Forelimb muscle (tissue), 1 donor: ENCODE measurements around the gene ARHGEF37. TPM values are rescaled to one million over a fixed set of nuclear protein-coding genes. Genes with fewer than 3 reads are reported as not detected.

Experiments used
- DNase-seq: peaks from one replicate; pipeline ENCODE4 v3.0.0-alpha.2; 2013; ENCODE audit warnings: low read depth
- polyA plus RNA-seq: library from polyadenylated mRNA; unstranded; fragments of 120-200 nt; gene quantifications from one replicate; pipeline ENCODE4 v1.2.1, GENCODE V29; 2013; ENCODE audit not compliant: insufficient read length

Gene ARHGEF37
- polyA plus RNA-seq, 1 donor = 4.3 TPM

- DNase-seq = no peak
Measured at GRCh38 chr5:149674686-149675085, 93.4 kb downstream of the ARHGEF37 start.

- no peak for DNase-seq
Measured at GRCh38 chr5:149675610-149676201, 94.4 kb downstream of the ARHGEF37 start.

GRCh38 chr5:149677731-149678130, 96.4 kb downstream of the ARHGEF37 start:
- no peak for DNase-seq

- DNase-seq = no peak
Measured at GRCh38 chr5:149679876-149680809, 98.8 kb downstream of the ARHGEF37 start.

GRCh38 chr5:149680810-149681221, 99.5 kb downstream of the ARHGEF37 start:
- peak; percentile 22 for DNase-seq

DNA sequence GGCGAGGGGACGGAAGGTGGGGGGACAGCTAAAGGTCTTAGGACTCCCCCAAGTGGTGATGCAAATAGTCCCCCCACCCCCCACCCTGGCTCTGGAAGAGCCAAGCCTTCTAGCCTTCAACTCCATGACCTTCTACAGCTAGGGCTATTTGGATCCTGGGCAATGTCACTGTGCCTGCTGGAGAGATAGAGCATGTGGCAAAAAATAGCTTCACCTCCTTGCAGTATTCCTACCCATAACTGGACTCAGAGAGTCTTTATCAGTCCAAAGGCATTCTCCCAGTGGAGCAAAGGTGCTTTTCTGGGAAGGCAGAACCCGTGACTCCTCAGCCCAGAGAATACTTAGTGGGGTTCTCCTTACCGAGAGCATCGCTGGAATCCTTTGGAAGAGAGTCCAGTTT, 100.0 kb downstream of the ARHGEF37 start:
- DNase-seq = no peak

- no peak for DNase-seq
Measured at GRCh38 chr5:149681922-149682321, 100.6 kb downstream of the ARHGEF37 start.

DNA sequence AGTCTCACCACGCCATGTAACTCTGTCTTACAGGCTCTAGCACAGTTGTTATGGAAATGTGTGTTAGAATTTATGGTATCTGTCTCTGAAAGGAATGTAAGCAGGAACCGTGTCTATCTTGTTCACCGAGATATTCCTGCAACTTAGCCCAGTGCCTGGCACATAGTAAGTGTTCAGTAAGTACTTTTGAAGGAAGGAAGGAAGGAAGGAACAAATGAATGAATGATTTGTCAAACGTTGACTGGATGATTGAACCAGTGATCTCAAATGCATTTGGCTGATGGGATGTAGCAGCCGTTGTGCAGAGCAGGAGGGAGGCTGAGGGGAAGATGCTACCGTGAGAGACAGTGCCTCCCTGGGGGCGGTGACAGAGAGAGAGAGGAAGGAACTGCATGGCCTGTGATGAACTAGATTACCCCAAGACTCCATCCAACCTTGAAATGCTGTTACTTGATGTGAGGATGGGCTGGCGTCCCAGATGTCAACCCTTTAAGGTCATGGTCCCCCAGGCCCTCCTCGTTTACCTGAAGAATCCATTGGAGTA, 101.3 kb downstream of the ARHGEF37 start:
- DNase-seq = no peak

- DNase-seq = no peak
Measured at GRCh38 chr5:149683964-149684363, 102.7 kb downstream of the ARHGEF37 start.

DNA sequence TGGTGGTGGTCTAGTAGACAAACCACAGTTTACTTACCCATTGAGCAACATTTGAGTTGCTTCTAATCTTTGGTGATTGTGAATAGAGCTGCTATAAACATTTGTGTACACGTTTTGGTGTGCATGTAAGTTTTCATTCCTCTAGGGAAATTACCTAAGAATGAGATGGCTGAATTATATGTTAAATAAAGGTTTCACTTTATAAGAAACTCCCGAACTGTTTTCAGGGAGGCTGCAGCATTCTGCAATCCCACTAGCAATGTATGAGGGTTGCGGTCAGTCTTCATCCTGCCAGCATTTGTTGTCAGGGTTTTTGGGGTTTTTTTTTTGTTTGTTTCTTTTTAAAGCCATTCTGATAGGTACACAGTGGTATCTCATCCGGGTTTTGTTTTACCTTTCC, 103.1 kb downstream of the ARHGEF37 start:
- no peak for DNase-seq

Other genes with a start within 250 kb of the ARHGEF37 start
- 17.3 TPM for gene GRPEL2, start 236.0 kb upstream of the ARHGEF37 start, polyA plus RNA-seq
- 9.1 TPM for gene PCYOX1L, start 223.5 kb upstream of the ARHGEF37 start, polyA plus RNA-seq
- gene IL17B, start 202.2 kb upstream of the ARHGEF37 start, polyA plus RNA-seq = 316 TPM
- 125 TPM for gene CSNK1A1, start 30.1 kb upstream of the ARHGEF37 start, polyA plus RNA-seq
- gene PPARGC1B, start 148.8 kb downstream of the ARHGEF37 start, polyA plus RNA-seq = 6.5 TPM